Activated naive CD8-positive, alpha-beta T cell treated with anti-CD3 and anti-CD28 coated beads, Interleukin-2, amount 10 ng/mL, durations not matched to agents 7 days and 5 days (primary cell): ENCODE results near the gene ARHGAP23. TPM values are rescaled to one million over a fixed set of nuclear protein-coding genes. Genes with fewer than 3 reads are reported as not detected.
A peak's percentile ranks its signal among the peaks of the same experiment; 100 is the strongest.

ENCODE experiments used
- ATAC-seq: fragments of 150-1000 bp; cut with Tn5 transposase; one replicate; pipeline ENCODE4 v1.10.0; 2021; ENCODE audit warnings: low read depth, moderate library complexity
- POLR2A ChIA-PET: fragments of 350-600 bp; sonication (Branson Sonifier 250); formaldehyde crosslinking; loops from one replicate; lab custom pipeline; 2021; ENCODE audit warnings: antibody characterized with exemption; lab: Charles Lee
- DNase-seq: peaks from one replicate; pipeline ENCODE4 v3.0.0; 2021
- H3K27ac Mint-ChIP-seq: one replicate; pipeline ENCODE4 v1.8.0; 2022; ENCODE audit warnings: mild to moderate bottlenecking, mixed read lengths
- H3K27me3 Mint-ChIP-seq: one replicate; pipeline ENCODE4 v1.8.0; 2022; ENCODE audit warnings: mild to moderate bottlenecking, moderate library complexity, mixed read lengths
- H3K36me3 Mint-ChIP-seq: one replicate; pipeline ENCODE4 v1.8.0; 2021; ENCODE audit warnings: mild to moderate bottlenecking, mixed read lengths
- H3K4me1 Mint-ChIP-seq: one replicate; pipeline ENCODE4 v1.8.0; 2021; ENCODE audit warnings: mixed read lengths
- H3K4me3 Mint-ChIP-seq: one replicate; pipeline ENCODE4 v1.8.0; 2022; ENCODE audit warnings: mild to moderate bottlenecking, moderate library complexity, mixed read lengths
- H3K9me3 Mint-ChIP-seq: one replicate; pipeline ENCODE4 v1.8.0; 2021; ENCODE audit warnings: mixed read lengths
- total RNA-seq, 2 experiments: library from RNA; stranded (reverse); gene quantifications; one replicate each; pipeline ENCODE4 v1.2.3, GENCODE V29; 2021

The ARHGAP23 gene
- total RNA-seq, 2 experiments from 2014 or later = 0.11 to 0.25 TPM

GRCh38 chr17:38559051-38559879, 131.0 kb downstream of the ARHGAP23 start:
- Mint-ChIP-seq H3K36me3 (no peaks in the 10 kb centered on the region), H3K27ac (no peak overlapping the region), H3K9me3 (no peaks in the 10 kb centered on the region), H3K4me1 (peaks cover 27% of the 10 kb centered on the region), H3K27me3 (peaks cover 51% of the 10 kb centered on the region), H3K4me3 (peak overlapping the region; percentile 85)
- ATAC-seq = peak; percentile 65
- POLR2A ChIA-PET = interaction anchor here (0.7 to 2.0 kb wide), 9 partner anchors 23 to 401 kb away, joined by 3 to 7 read pairs (median 5); partner anchors contain the start of genes EPOP and SRCIN1
- DNase-seq = peak; percentile 86

GRCh38 chr17:38559880-38560230, 131.6 kb downstream of the ARHGAP23 start:
- Mint-ChIP-seq H3K27ac (no peak overlapping the region), H3K9me3 (no peaks in the 10 kb centered on the region), H3K36me3 (no peaks in the 10 kb centered on the region), H3K4me1 (peaks cover 27% of the 10 kb centered on the region), H3K27me3 (peaks cover 55% of the 10 kb centered on the region), H3K4me3 (peak overlapping the region; percentile 47)
- POLR2A ChIA-PET = interaction anchor here (0.7 to 1.5 kb wide), 7 partner anchors 22 to 400 kb away, joined by 3 to 7 read pairs (median 4); partner anchors contain the start of gene EPOP
- DNase-seq = no peak
- no peak for ATAC-seq

GRCh38 chr17:38560503-38561318, 132.4 kb downstream of the ARHGAP23 start:
- Mint-ChIP-seq H3K27me3 (peaks cover 58% of the 10 kb centered on the region), H3K27ac (no peak overlapping the region), H3K9me3 (no peaks in the 10 kb centered on the region), H3K4me1 (peaks cover 27% of the 10 kb centered on the region), H3K4me3 (no peak overlapping the region), H3K36me3 (no peaks in the 10 kb centered on the region)
- POLR2A ChIA-PET = no interaction called here
- no peak for ATAC-seq
- DNase-seq = no peak

- POLR2A ChIA-PET = no interaction called here
- no peak overlapping the region for H3K27ac Mint-ChIP-seq
- DNase-seq = no peak
Observed at GRCh38 chr17:38561416-38562214, 133.4 kb downstream of the ARHGAP23 start.

More at GRCh38 chr17:38561416-38562214, 133.4 kb downstream of the ARHGAP23 start:
- Mint-ChIP-seq H3K9me3 (no peaks in the 10 kb centered on the region), H3K36me3 (no peaks in the 10 kb centered on the region), H3K4me3 (no peak overlapping the region), H3K27me3 (peaks cover 64% of the 10 kb centered on the region), H3K4me1 (peaks cover 22% of the 10 kb centered on the region)
- no peak for ATAC-seq

Other genes with a start within 250 kb of the ARHGAP23 start
- gene TBC1D3, start 235.9 kb upstream of the ARHGAP23 start, total RNA-seq = not detected
- 10 to 100 TPM; 21.4 to 22.3 TPM for gene MRPL45, start 131.3 kb upstream of the ARHGAP23 start, total RNA-seq
- gene GPR179, start 84.5 kb upstream of the ARHGAP23 start, total RNA-seq = under 1 TPM; 0.06 TPM
- gene SOCS7, start 76.6 kb upstream of the ARHGAP23 start, total RNA-seq = 10 to 100 TPM; 16.4 to 19.0 TPM
- under 1 TPM in 1 of 2 experiments, not detected in 1; 0.11 TPM for gene SRCIN1, start 177.5 kb downstream of the ARHGAP23 start, total RNA-seq
- 1 to 10 TPM; 7.2 TPM for gene EPOP, start 246.5 kb downstream of the ARHGAP23 start, total RNA-seq